Uterus (tissue), 2 donors: ENCODE results near the gene LRIG1.

ENCODE experiments used
- CTCF ChIP-seq, 4 experiments: fragments of 200-600 bp in 2 of 4; fragments of 450-650 bp in 2 of 4; sonication (generic) in 2 of 4; IDR thresholded peaks; one replicate each; pipeline ENCODE4 v1.5.1; 2016 to 2019; ENCODE audit warnings: antibody characterized with exemption in 4 of 4, mild to moderate bottlenecking in 2 of 4, moderate library complexity in 1 of 4
- POLR2A ChIP-seq, 2 donors: fragments of 450-650 bp; IDR thresholded peaks; one replicate each; pipeline ENCODE4 v1.6.1; 2016; ENCODE audit warnings: antibody characterized with exemption in 2 of 2, mild to moderate bottlenecking in 1 of 2, moderate library complexity in 1 of 2

GRCh38 chr3:66444146-66444644 lies 56.6 kb downstream of the LRIG1 start:
- TF ChIP-seq CTCF (IDR thresholded peaks at IDR 0.05) (no peak), POLR2A (IDR thresholded peaks at IDR 0.05) (no peak)
